ENCODE results near the gene SVOP.

SVOP gene

GRCh38 chr12:108962256-108962655, 58.6 kb downstream of the SVOP start:
- H3K4me3 ChIP-seq (ENCODE audit: low read length), result no peak overlapping the region
- DNase-seq (ENCODE audit: low read depth), result no peak
- no peak for TF ChIP-seq CTCF (conservative IDR thresholded peaks at IDR 0.05; ENCODE audit: low read depth, low read length)

DNA sequence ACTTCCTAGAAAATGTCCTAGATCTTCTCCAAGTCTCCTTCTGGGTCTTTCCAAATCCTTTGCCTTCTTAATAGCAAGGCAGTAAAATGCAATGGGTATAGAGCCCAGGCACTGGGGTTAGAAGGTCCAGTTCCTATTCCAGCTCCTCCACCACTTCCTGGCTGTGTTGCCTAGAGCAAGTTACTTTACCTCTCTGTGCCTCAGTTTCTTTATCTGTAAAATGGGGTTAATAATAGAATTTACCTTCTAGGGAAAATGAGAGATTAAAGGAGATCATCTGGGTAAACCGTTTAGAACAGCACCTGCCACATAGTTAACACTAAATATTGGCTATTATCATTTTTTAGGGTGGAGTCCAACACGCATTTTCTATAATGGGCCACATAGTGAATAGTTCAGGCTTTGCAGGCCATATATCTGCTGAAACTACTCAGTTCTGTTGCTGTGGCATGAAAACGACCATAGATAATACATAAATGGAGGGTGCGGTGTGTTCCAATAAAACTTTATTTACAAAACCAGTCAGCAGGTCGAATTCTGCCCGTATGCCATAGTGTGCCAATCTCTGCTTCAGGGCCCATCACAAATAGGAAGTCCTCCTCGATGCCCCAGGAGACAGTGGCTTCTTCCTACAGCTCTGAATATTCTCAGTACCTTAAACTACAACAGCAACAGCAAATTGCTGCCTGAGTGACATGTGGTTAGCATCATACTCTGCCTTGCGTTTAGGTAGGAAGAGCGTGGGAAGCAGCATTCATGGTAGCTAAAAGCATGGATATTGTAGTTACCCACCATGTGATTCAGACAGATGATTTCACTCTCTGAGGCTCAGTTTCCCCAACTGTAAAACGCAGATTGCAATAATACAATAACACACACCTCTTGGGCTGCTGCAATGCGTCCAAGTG, 60.9 kb downstream of the SVOP start:
- DNase-seq (ENCODE audit: low read depth), result no peak
- TF ChIP-seq CTCF (conservative IDR thresholded peaks at IDR 0.05; ENCODE audit: low read depth, low read length), result no peak

GRCh38 chr12:108955225-108955835, 65.5 kb downstream of the SVOP start:
- TF ChIP-seq CTCF (conservative IDR thresholded peaks at IDR 0.05; ENCODE audit: low read depth, low read length), result no peak
- DNase-seq (ENCODE audit: low read depth), result no peak
- no peak overlapping the region for H3K4me3 ChIP-seq (ENCODE audit: low read length)

More for the DNA sequence above, 60.9 kb downstream of the SVOP start:
- no peak overlapping the region for H3K4me3 ChIP-seq (ENCODE audit: low read length)

DNA sequence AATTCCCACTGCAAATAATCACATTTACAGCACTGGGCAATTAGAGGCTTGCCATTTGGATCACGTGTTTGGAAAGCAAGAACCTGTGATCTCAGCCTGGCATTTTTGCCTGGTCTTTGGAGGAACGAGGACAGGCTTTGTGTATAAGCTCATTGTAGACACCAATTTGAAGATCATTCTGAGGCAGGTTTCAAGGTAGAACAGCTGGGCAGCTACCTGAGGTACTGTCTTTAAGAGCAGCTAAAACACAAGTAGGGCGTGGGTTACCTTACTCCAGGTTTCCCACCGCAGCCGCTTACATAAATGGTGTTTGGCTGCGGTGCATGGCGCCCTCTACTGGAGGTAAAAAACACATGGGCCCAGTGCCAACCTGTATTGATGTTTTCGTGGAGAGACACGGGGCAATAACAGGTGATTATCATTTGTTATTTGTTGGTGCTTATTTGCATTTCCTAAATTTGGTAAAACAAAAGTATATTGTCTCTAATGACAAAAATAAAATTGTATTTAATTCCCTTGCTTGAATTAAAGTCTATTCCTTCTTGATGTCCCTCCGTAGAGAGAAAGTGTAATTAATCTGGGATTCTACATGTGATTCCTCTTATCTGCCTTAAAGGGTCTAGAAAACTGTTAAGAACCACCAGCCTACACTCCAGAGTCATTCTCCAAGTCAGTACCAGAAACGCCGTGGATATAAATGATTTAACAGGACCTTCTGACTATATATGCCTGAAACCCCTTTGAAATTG, 69.7 kb downstream of the SVOP start:
- TF ChIP-seq CTCF (conservative IDR thresholded peaks at IDR 0.05; ENCODE audit: low read depth, low read length), result peak; percentile 84
- DNase-seq (ENCODE audit: low read depth), result peak; percentile 61
- H3K4me3 ChIP-seq (ENCODE audit: low read length), result peak overlapping the region; percentile 22

DNA sequence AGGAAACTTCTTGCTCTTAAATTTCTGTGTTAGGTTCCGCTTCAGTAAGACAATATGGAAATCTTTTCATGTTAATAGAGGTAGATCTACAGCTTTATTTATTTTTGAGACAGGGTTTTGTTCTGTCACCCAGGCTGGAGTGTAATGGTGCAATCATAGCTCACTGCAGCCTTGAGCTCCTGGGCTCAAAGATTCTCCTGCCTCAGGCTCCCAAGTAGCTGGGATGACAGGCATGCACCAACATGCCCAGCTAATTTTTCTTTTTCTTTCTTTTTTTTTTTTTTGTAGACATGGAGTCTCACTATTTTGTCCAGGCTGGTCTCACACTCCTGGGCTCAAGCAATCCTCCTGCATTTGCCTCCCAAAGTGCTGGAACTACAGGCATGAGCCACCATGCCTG, 70.9 kb downstream of the SVOP start:
- no peak for DNase-seq (ENCODE audit: low read depth)
- H3K4me3 ChIP-seq (ENCODE audit: low read length), result no peak overlapping the region
- no peak for TF ChIP-seq CTCF (conservative IDR thresholded peaks at IDR 0.05; ENCODE audit: low read depth, low read length)

- H3K4me3 ChIP-seq (ENCODE audit: low read length), result no peak overlapping the region
- no peak for TF ChIP-seq CTCF (conservative IDR thresholded peaks at IDR 0.05; ENCODE audit: low read depth, low read length)
- DNase-seq (ENCODE audit: low read depth), result no peak
These were observed 72.5 kb downstream of the SVOP start for GRCh38 chr12:108948367-108948766.
